Endothelial cell of umbilical vein (primary cell): Measurements from ENCODE around the gene RAD9A. TPM values are rescaled to one million over a fixed set of nuclear protein-coding genes. Genes with fewer than 3 reads are reported as not detected.
A peak's percentile ranks its signal among the peaks of the same experiment; 100 is the strongest.

Experiments
- BruUV-seq: library from RNA; stranded (reverse); fragments of 400-500 nt; replicated peaks from 2 replicates; lab custom pipeline; 2021; lab: Mats Ljungman, UMichigan
- CTCF ChIA-PET: fragments of 300-600, 350-600 bp; sonication (Branson Sonifier 250); formaldehyde crosslinking; loops from one replicate; lab custom pipeline; 2021; ENCODE audit warnings: antibody characterized with exemption, inconsistent platforms; lab: Charles Lee
- POLR2A ChIA-PET: fragments of 300-600, 350-600 bp; sonication (Branson Sonifier 250); formaldehyde crosslinking; loops from one replicate; lab custom pipeline; 2021; ENCODE audit warnings: antibody characterized with exemption, inconsistent platforms; lab: Charles Lee
- DNase-seq: peaks from one replicate; pipeline ENCODE4 v3.0.0-alpha.2; 2011; ENCODE audit warnings: low read depth, low spot score
- FAIRE-seq: peaks from 2 replicates; lab custom pipeline; 2011; peaks lifted over from hg19 to GRCh38; lab: Jason Lieb, UNC
- H2AFZ ChIP-seq: 2 replicates; pipeline ENCODE4 v1.6.0; 2012; ENCODE audit warnings: low read depth, low read length, control low read depth, inconsistent platforms
- H3K27ac ChIP-seq: 2 replicates; pipeline ENCODE4 v1.5.1; 2011; ENCODE audit warnings: low read depth, mild to moderate bottlenecking, control low read depth, low read length, moderate library complexity; ENCODE audit not compliant: insufficient read depth
- H3K27me3 ChIP-seq, 2 experiments: 2 replicates each; pipeline versions ENCODE4 v1.6.0 to v1.6.1; 2011; ENCODE audit warnings: low read length in 2 of 2, mixed read lengths in 1 of 2; ENCODE audit not compliant: control insufficient read depth in 2 of 2, insufficient read depth in 2 of 2
- H3K36me3 ChIP-seq, 2 experiments: 2 replicates in 1 of 2; 3 replicates in 1 of 2; pipeline ENCODE4 v1.5.1; 2011; ENCODE audit warnings: low read length in 2 of 2, mild to moderate bottlenecking in 1 of 2, moderate library complexity in 1 of 2; ENCODE audit not compliant: control insufficient read depth in 2 of 2, insufficient read depth in 2 of 2; ENCODE audit errors: extremely low read depth in 1 of 2
- H3K4me1 ChIP-seq: 3 replicates; pipeline ENCODE4 v1.5.1; 2011; ENCODE audit warnings: mild to moderate bottlenecking, low read length; ENCODE audit not compliant: control insufficient read depth, insufficient read depth; ENCODE audit errors: extremely low read depth
- H3K4me2 ChIP-seq: 2 replicates; pipeline ENCODE4 v1.6.1; 2011; ENCODE audit warnings: low read length, control low read depth, mixed read lengths; ENCODE audit not compliant: insufficient read depth
- H3K4me3 ChIP-seq, 3 experiments: fragments of 200-600 bp in 1 of 3; sonication (generic), shearing (Covaris generic) in 1 of 3; replicated peaks in 1 of 3; 2 replicates each; pipeline ENCODE4 v1.5.1; 2011 to 2016; ENCODE audit warnings: control low read depth in 3 of 3, low read length in 3 of 3, mild to moderate bottlenecking in 2 of 3, inconsistent platforms in 1 of 3, low read depth in 1 of 3, moderate library complexity in 1 of 3; ENCODE audit not compliant: insufficient read depth in 1 of 3
- H3K79me2 ChIP-seq: 2 replicates; pipeline ENCODE4 v1.6.0; 2012; ENCODE audit warnings: low read length, inconsistent platforms; ENCODE audit not compliant: control insufficient read depth, insufficient read depth
- H3K9ac ChIP-seq: replicated peaks from 2 replicates; pipeline ENCODE3; 2011; ENCODE audit warnings: low read length, control low read depth; ENCODE audit not compliant: insufficient read depth; ENCODE audit errors: extremely low read depth
- H3K9me1 ChIP-seq: replicated peaks from 3 replicates; pipeline ENCODE4 v1.6.0; 2011; ENCODE audit warnings: mild to moderate bottlenecking, low read length; ENCODE audit not compliant: control insufficient read depth, insufficient read depth; ENCODE audit errors: extremely low read depth
- H3K9me3 ChIP-seq: replicated peaks from 2 replicates; pipeline ENCODE4 v1.5.1; 2012; ENCODE audit warnings: low read length, inconsistent platforms; ENCODE audit not compliant: control insufficient read depth, insufficient read depth
- H4K20me1 ChIP-seq: replicated peaks from 2 replicates; pipeline ENCODE3; 2011; ENCODE audit warnings: mild to moderate bottlenecking, low read length; ENCODE audit not compliant: control insufficient read depth, insufficient read depth; ENCODE audit errors: extremely low read depth
- CTCF ChIP-seq, 2 donors: IDR thresholded peaks; 1 replicate in 1 of 2; 2 replicates in 1 of 2; pipeline ENCODE4 v1.5.1; 2011; ENCODE audit warnings: low read length in 2 of 2, mild to moderate bottlenecking in 2 of 2, moderate library complexity in 2 of 2, control low read depth in 1 of 2, inconsistent platforms in 1 of 2, low read depth in 1 of 2; ENCODE audit not compliant: insufficient read depth in 1 of 2; ENCODE audit errors: extremely low read depth in 1 of 2
- EZH2 ChIP-seq: IDR thresholded peaks from 2 replicates; pipeline ENCODE4 v1.6.1; 2012; ENCODE audit warnings: borderline replicate concordance, low read depth, mild to moderate bottlenecking, moderate library complexity, low read length, inconsistent platforms; ENCODE audit not compliant: severe bottlenecking
- FOS ChIP-seq: IDR thresholded peaks from 2 replicates; pipeline ENCODE4 v1.6.1; 2011; ENCODE audit warnings: mild to moderate bottlenecking, low read length, moderate library complexity, borderline replicate concordance; ENCODE audit not compliant: insufficient read depth
- GATA2 ChIP-seq: IDR thresholded peaks from 2 replicates; pipeline ENCODE4 v1.7.0; 2011; ENCODE audit warnings: low read depth, mild to moderate bottlenecking, moderate library complexity, mixed read lengths, low read length; ENCODE audit not compliant: insufficient read length, insufficient read depth
- JUN ChIP-seq: IDR thresholded peaks from 2 replicates; pipeline ENCODE4 v1.6.1; 2011; ENCODE audit warnings: borderline replicate concordance, low read depth; ENCODE audit not compliant: insufficient read length, insufficient read depth
- MYC ChIP-seq: IDR thresholded peaks from one replicate; pipeline ENCODE4 v1.6.1; 2011; ENCODE audit warnings: mild to moderate bottlenecking, low read depth, low read length
- POLR2A ChIP-seq: IDR thresholded peaks from 2 replicates; pipeline ENCODE4 v1.6.1; 2012; ENCODE audit warnings: low read depth, mild to moderate bottlenecking, control low read depth, low read length
- POLR2AphosphoS5 ChIP-seq: IDR thresholded peaks from 2 replicates; pipeline ENCODE4 v1.6.1; 2012; ENCODE audit warnings: low read depth, mild to moderate bottlenecking, control low read depth, low read length, moderate library complexity; ENCODE audit not compliant: insufficient read depth
- dilution Hi-C: fragments of 300-500 bp; cut with MboI; formaldehyde crosslinking; loops from one replicate; pipeline ENCODE4 v1.15.0; 2019; ENCODE audit warnings: low sequenced_read_pairs; ENCODE audit not compliant: extremely low pct_ligation_motif_present
- intact Hi-C: fragments of 100-400 bp; cut with micrococcal nuclease; formaldehyde crosslinking; loops from one replicate; pipeline ENCODE4 v1.10.0; 2022
- polyA plus RNA-seq, 4 experiments: library from polyadenylated mRNA; depleted of rRNA in 3 of 4; stranded (reverse) in 3 of 4; unstranded in 1 of 4; fragments of >200 nt; gene quantifications; 2 replicates each; pipeline versions ENCODE4 v1.2.1 to v1.2.3, GENCODE V29; 2011 to 2012; ENCODE audit warnings: missing spikeins in 1 of 4
- total RNA-seq: library from RNA; stranded (reverse); gene quantifications from 2 replicates; pipeline ENCODE4 v1.2.3, GENCODE V29; 2021
- TF ChIP-seq, protein P1 (sequence below): IDR thresholded peaks from 2 replicates; pipeline ENCODE4 v1.6.1; 2011; ENCODE audit not compliant: insufficient read depth, insufficient read length

Gene RAD9A
- total and polyA plus RNA-seq, 2 donors (not counting 3 experiments of a cell fraction or from before 2014, with no cell fraction given): 18.4 to 22.2 TPM

DNA sequence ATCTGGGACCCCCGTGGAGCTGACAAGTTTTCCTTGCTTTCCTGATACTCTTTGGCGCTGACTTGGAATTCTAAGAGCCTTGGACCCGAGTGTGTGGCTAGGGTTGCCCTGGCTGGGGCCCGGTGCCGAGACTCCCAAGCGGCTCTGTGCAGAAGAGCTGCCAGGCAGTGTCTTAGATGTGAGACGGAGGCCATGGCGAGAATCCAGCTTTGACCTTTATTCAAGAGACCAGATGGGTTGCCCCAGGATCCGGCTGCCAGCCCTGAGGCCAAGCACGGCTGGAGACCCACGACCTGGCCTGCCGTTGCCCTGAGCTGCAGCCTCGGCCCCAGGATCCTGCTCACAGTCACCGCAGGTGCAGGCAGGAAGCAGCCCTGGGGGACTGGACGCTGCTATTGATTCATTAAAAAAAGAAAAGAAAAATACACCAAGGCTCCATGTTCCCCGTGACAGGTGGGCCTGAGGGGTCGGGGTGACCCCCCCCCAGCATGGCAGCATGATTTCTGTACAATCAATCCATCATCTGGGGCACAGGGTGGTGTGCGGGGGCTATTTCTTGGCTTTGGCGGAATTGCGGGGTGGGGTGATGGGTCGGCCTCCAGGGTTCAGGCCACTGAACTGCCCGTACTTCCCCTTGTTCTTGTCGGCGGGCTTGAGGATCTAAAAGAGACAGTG lies 6.3 kb downstream of the RAD9A start:
- H3K27ac ChIP-seq: no peak overlapping the region
- H2AFZ ChIP-seq: no peak overlapping the region
- H3K36me3 ChIP-seq: peaks cover 6 to 27% of the 10 kb centered on the region in 2 experiments
- dilution Hi-C loops (no loop called here), intact Hi-C loops (no loop called here)
- DNase-seq (no peak), FAIRE-seq (no peak)
- H3K4me3 ChIP-seq: no peak overlapping the region
- H3K9me1 ChIP-seq: no peaks in the 10 kb centered on the region
- TF ChIP-seq EZH2 (no peak), GATA2 (no peak), MYC (no peak), POLR2AphosphoS5 (no peak), CTCF (IDR thresholded peaks at IDR 0.05; ENCODE audit: extremely low read depth in 1 of 2, insufficient read depth in 1 of 2, low read depth in 1 of 2, low read length in 2 of 2) (no peak), FOS (no peak), JUN (no peak), POLR2A (no peak)
- TF ChIP-seq, protein P1, sequence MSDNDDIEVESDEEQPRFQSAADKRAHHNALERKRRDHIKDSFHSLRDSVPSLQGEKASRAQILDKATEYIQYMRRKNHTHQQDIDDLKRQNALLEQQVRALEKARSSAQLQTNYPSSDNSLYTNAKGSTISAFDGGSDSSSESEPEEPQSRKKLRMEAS: no peak
- POLR2A ChIA-PET: no interaction called here
- no peaks in the 10 kb centered on the region for H4K20me1 ChIP-seq
- peaks cover 19% of the 10 kb centered on the region for H3K79me2 ChIP-seq
- no peak overlapping the region for H3K9ac ChIP-seq
- no peaks in the 10 kb centered on the region for H3K27me3 ChIP-seq
- H3K4me1 ChIP-seq: peaks cover 19% of the 10 kb centered on the region
- no peaks in the 10 kb centered on the region for H3K9me3 ChIP-seq
- BruUV-seq: TSS peak; percentile 35
- H3K4me2 ChIP-seq: no peak overlapping the region
- CTCF ChIA-PET: interaction anchor here (1.4 to 2.7 kb wide), 2 partner anchors 9 to 16 kb away, joined by 6 to 9 read pairs; no protein-coding TSS in a partner anchor
